GM15510 (cell line): ENCODE measurements around the gene ZFP36L1.

Experiments used
- POLR2A ChIP-seq: IDR thresholded peaks from 3 replicates; pipeline ENCODE4 v1.6.1; 2011; ENCODE audit warnings: borderline replicate concordance; ENCODE audit not compliant: insufficient read length; ENCODE audit errors: extremely low read depth

The ZFP36L1 gene

DNA sequence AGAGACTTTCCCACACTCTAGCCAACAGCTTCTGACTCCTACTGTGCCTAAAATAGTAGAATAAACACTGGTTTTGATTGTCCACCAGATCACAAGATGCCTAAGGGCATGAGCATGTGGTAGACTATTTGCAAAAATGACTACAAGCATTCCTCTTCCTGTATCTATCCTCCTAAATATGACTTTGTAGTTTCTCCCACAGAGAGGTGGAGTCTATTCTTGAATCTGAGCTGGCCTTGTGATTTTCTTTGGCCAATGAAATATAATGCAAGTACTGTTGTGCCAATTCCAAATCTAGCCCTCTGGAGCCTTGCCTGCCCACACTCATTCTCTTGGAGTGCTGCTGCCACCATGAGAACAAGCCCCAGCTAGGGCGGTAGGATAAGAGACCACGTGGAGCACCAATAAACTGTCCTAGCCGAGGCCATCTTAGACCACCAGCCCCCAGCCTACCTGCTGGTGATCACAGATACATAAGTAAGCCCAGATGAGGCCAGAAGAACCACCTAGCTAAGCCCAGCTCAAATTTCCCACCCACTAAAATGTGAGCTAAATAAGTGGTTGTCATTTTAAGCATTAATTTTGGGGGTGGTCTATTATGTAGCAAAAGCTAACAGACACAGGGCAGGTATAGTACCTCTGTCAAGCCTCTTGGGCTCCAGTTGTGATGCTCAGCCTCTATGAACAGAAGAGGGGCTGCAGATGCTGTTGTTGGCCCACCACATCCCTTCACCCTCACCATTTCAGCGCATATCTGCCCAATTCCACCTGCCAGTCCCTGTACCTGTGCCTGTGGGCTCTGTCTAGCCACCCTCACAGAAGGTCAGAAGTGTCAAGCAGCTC, 17.9 kb downstream of the ZFP36L1 start:
- no peak for TF ChIP-seq POLR2A

DNA sequence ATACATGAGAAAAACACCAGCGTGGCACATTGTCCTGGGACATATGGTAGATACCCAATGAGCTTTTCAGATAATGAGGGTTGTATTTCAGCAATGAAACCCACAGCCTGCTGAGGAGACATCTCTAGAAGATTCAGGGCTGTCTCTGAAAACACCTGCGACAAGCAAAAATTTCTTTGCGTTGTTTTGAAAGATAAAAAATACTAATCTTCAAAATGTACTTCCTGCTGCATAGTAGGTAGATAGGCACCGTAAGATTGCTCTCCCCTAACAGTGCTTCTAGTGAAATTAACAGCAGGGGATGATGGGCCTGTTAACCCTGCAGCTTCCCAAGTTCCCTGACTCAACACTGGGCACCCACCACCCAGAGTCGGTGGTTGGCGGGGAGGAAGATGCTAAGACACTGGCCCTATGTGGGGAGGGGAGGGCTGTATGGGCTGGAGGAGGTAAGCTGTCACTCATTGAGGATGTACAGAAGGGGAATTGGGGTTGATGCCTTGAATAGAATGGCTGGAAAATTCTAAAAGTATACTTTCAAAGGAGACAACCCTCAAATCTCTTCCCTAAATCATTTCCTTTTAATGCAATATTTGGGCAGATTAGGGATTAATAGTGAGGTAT, 20.0 kb downstream of the ZFP36L1 start:
- TF ChIP-seq POLR2A, result no peak

DNA sequence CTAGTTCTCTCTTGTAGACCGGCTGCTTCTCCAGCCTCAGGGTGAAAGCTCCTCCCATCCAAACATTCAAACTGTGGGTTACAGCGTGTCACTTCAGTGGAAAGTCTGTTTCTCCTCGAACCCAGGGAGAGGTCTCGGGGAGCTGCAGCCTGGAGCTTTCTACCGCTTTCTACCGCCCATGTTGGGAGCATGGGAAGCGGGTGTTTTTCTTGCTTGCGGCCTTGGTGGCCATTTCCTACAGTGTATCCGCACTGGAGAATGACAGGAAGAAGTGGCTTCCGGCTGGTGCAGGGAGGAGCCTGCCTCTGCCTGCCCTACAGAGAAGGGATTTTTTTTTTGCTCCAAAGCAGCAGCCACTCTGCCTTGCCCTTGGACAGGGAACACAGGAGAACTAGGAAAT, 21.2 kb downstream of the ZFP36L1 start:
- TF ChIP-seq POLR2A, result no peak

DNA sequence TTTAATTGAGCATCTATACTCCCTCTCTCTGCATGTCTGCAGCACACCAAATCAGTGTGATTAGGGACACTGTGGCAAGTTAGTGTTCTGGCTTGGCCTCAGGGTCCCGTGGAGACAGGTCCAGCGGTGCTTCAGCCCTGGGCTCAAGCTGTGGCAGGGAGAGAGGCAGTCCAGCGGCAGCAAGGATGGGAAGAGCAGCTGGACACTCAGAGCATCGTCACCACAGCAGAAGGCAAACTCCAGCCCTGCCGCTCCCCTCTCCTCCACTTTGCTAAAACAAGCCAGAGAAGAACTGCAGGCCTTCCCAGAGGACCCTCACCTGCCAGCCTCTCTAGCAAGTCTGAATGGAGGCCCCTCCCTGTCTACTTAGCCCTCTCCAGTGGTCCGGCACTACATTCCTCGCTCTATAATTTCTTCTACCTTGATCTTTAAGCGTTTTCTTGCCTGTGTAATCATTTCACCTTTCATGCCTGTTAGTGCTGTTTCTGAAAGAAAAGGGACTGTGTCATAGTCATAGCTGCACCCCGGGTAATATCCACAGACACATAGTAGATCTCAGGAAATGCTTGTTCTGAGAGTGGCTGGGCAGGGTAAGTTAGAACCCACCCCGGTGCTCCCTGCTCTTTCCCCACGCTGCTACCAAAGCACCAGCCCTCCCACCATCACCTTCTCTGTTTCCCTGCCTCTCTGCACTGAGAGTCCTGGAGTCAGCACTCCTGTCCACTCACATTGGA, 22.1 kb downstream of the ZFP36L1 start:
- no peak for TF ChIP-seq POLR2A

DNA sequence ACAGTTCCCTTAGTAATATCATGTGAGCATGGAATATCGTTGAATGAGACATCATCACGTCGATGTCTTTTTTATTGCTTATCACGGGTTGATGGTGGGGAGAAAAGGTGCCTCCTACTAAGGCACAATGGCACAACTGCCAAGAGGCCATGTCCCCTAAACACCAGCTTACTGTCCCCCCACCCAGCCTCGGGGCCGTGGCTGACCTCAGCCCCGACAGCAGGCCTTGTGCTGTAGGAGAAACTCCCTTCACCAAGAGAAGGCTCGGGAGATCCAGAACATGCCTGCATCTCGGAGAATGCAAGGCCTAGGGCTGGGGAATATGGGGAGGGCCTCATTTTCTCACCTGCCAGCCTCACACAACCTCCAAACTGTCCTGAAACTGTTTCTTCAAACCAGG, 22.8 kb downstream of the ZFP36L1 start:
- no peak for TF ChIP-seq POLR2A

DNA sequence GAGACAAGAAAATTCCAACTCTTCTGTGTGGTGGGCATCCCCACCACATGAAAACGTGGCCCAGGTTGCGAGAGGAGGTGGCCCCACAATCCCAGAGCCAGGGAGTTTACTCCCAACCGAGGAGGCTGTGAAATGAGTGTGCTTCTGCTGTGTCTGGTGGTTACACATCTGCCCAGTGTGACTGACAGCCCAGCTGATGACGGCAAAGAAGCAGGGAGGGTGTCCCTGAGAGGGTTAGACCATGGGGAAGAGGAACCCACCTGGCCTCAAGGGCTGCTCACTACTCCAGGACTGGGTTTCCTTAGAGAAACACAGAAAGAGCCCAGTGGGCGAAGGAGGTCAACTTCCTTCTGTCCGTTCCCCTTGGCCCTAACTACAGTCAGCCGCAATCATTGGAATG, 24.6 kb downstream of the ZFP36L1 start:
- no peak for TF ChIP-seq POLR2A

DNA sequence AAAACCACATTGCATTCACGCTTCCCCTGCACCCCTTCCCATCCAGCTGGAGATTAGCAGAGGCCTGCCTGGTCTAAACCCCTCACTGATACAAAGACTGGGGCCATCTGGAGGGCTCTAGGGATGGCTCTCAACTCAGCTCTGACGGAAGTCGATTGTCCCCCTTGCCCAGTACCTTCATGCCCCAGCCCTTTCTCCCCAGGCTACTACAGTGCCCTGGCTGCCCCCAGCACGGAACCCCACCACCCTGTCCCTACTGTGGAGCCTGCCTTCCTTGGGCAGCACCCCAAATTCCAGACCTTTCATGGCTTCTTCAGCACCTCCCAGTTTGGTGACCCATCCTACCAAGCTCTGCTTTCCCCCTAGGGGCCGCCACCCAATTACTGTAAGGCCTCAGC, 25.6 kb downstream of the ZFP36L1 start:
- TF ChIP-seq POLR2A, result no peak

DNA sequence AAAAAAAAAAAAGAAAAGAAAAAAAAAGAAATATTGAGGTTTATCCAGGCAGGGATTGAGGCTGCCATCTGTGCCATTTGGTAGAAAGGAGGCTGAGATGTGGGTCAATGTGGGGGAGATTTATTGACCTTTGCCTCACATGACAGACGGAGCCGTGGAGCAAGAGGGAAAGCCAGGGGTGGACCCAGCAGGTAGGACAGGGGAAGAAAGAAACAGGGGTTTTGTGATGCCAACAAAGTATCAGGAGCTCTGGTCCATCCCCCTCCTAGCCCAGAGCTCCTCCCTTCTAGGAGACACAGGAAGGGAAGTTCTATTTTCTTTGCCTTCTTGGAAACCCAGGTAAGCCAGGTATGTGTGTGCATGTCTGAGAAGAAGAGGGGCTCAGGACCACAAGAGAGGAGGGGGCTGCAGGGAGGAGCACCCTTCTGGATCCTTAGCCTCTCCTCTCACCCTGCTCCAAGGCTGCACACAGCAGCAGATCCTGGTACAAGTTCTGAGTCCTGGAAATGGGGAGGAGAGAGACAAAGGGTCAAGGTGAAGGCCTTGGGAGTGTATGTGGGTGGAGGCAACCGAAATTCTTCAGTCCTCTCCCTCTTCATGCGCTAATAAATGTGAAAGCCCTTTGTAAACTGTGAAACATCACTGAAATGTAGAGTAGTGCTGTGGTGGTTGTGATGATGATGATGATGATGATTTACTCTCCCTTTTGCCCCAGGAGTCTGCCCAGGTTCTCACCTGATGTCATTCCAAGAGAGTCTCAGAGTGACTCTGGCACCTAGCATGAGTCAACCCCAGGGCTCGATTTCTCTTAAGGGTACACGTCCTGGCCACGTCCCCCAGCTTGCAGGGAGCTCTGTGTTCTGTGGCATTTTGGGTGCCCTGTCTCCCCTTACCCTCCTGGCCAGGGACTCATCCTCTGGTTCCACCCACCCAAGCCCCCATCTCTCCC, 26.3 kb downstream of the ZFP36L1 start:
- TF ChIP-seq POLR2A, result no peak

DNA sequence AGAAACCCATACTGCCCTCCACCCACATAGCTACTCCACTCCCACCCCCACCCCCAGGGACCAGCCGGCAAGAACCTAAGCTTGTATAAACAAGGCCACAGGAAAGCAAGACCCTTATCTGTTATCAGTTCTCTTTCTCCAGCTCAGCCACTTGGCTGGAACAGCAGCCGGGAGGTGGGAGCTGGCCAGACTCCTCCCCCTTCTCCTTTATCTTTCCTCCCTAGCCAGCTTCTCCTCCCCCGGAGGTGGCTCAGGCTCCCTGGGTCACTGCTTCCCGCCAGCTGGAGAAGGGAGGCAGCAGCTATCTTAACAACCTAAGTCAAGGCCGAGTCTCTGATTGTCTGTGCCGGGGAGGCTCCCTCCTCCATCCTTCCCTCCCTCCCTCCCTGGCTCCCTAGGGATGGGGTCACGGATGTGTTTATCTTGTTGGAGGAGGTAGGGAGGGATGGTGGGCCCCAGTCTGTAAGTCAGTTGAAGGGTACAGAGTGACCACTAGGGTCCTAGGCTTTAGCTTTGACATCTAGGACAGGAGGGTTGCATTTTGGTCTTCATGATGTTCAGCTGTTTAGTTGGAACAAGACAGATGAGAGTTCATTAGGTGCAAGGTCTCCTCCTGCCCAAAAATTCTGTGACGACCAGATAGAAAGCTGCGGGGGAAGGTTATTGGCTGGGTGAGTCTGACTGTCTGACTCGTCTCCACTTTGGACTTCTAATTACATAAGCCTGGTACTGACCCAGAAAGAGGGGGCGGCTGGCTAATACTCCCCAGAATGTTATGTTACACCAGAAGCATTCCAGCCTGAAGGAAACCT, 29.7 kb downstream of the ZFP36L1 start:
- no peak for TF ChIP-seq POLR2A

DNA sequence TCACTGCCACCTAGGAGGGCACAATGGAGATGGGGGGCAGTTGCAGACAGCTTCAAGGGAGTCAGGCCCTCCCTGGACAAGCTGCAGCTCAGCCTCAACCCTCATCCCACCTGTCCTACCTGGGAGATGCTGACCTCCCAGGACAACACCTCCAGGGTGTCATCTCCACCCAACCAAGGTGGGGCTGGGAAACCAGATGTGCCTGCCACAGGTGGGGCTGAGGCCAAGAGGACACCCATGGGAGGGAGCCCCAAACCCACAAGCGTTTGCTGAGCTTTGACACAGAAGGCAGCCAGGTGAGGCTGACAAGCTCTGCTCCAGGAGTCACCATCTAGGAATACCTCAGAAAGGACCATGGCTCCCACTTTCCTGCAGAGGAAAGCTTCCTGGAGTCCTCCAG, 31.5 kb downstream of the ZFP36L1 start:
- TF ChIP-seq POLR2A, result no peak

DNA sequence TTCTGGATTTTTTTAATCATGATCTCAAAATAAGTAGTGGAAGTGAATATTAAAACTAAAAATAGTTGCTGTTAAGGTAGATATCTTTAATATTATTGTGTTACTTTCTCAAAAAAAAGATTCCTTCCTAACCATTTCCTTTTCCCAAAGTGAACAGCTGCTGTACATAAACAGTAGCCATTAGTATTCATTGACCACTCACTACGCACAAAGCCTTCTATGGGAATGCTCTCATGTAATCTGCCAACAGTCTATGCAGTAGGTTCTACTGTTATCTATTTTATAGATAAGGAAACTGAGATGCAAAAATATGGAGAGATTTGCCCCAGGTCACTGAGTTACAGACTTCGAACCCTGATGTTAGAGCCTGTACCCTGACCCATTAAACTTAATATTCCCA, 32.1 kb downstream of the ZFP36L1 start:
- no peak for TF ChIP-seq POLR2A

DNA sequence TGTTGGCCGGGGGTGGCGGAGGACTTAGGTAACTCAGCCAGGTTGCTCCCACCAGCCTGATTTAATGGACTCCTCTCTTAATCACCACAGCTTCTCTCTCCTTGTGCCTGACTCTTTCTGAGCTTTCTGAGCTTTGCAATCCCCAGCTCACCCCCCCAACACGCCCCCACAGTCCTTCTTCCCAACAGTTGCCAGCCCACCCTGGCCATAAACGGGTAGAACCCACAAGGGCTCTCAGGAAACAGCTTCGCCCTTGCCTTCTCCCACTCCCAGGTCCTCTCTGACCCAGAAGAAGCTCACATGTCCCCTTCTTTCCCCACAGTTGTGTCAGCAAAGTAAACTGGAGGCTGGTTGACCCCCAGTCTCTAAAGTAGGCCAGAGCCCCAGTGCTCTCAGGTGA, 32.9 kb downstream of the ZFP36L1 start:
- TF ChIP-seq POLR2A, result no peak

DNA sequence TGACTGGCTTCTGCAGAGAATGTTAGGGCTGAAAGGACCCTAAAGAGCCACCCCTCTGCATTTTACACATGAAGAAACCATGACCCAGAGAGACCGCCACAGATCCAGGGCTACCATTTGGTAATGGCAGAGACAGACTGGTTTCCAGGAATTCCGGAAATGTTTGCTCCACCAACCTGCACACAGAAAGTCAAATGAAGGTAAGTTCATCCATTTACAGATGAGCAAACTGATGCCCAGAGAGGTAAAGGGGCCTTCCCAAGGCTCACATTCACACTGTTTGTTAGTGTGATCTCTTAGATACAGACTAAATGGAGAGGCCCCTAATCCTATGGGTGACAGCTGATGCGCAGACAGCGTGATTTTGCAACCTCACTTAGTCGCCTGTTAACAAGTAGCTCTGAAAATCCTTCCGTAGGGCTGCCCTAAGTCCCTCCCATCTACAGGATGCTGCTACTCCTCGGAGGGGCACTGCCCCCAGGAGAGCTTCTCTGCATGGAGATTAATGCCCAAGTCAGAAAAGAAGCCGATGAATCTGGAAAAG, 33.8 kb downstream of the ZFP36L1 start:
- TF ChIP-seq POLR2A, result no peak
